ENCODE data around the gene KLHDC10.

- TF ChIP-seq EZH2phosphoT487 (IDR thresholded peaks at IDR 0.05): no peak
- TF ChIP-seq CTCF (IDR thresholded peaks at IDR 0.05): no peak
- no peak for TF ChIP-seq EZH2 (IDR thresholded peaks at IDR 0.05)
These were observed 104.1 kb downstream of the KLHDC10 start for GRCh38 chr7:130174237-130174959.
